Endodermal cell (in vitro differentiated cells): Measurements from ENCODE around the gene TAX1BP1. TPM values are rescaled to one million over a fixed set of nuclear protein-coding genes. Genes with fewer than 3 reads are reported as not detected.

Source experiments
- DNase-seq: peaks from one replicate; pipeline ENCODE4 v3.0.0-alpha.2; 2017
- H3K27ac ChIP-seq: 2 replicates; pipeline ENCODE4 v1.5.1; 2013; ENCODE audit warnings: mild to moderate bottlenecking, low read depth, low read length, moderate library complexity
- H3K27me3 ChIP-seq: 2 replicates; pipeline ENCODE4 v1.6.1; 2013; ENCODE audit warnings: mild to moderate bottlenecking, low read length, moderate library complexity; ENCODE audit not compliant: insufficient read depth, control insufficient read depth, poor library complexity, severe bottlenecking
- H3K36me3 ChIP-seq: 2 replicates; pipeline ENCODE4 v1.7.0; 2013; ENCODE audit warnings: mild to moderate bottlenecking, low read length, moderate library complexity; ENCODE audit not compliant: control insufficient read depth, insufficient read depth
- H3K4me1 ChIP-seq: one replicate; pipeline ENCODE4 v1.7.0; 2013; ENCODE audit warnings: low read length; ENCODE audit not compliant: control insufficient read depth, insufficient read depth
- H3K4me3 ChIP-seq: 2 replicates; pipeline ENCODE4 v1.5.1; 2013; ENCODE audit warnings: mild to moderate bottlenecking, low read length, moderate library complexity
- H3K9ac ChIP-seq: 2 replicates; pipeline ENCODE4 v1.6.1; 2013; ENCODE audit warnings: mild to moderate bottlenecking, low read length, moderate library complexity; ENCODE audit not compliant: poor library complexity, severe bottlenecking; ENCODE audit errors: extremely low read depth
- H3K9me3 ChIP-seq: 2 replicates; pipeline ENCODE4 v1.6.1; 2013; ENCODE audit warnings: mild to moderate bottlenecking, low read length, moderate library complexity; ENCODE audit not compliant: control insufficient read depth
- H3K27ac Mint-ChIP-seq: 2 replicates; pipeline ENCODE4 v1.8.0; 2020; ENCODE audit warnings: mixed read lengths
- H3K27me3 Mint-ChIP-seq: 2 replicates; pipeline ENCODE4 v1.8.0; 2021; ENCODE audit warnings: mild to moderate bottlenecking, mixed read lengths; ENCODE audit not compliant: insufficient read depth
- H3K36me3 Mint-ChIP-seq: 2 replicates; pipeline ENCODE4 v1.8.0; 2020; ENCODE audit warnings: low read depth, mixed read lengths
- H3K4me1 Mint-ChIP-seq: 2 replicates; pipeline ENCODE4 v1.8.0; 2020; ENCODE audit warnings: mixed read lengths
- H3K4me3 Mint-ChIP-seq: 2 replicates; pipeline ENCODE4 v1.8.0; 2020; ENCODE audit warnings: mild to moderate bottlenecking, moderate library complexity, mixed read lengths
- H3K9me3 Mint-ChIP-seq: 2 replicates; pipeline ENCODE4 v1.8.0; 2020; ENCODE audit warnings: mild to moderate bottlenecking, mixed read lengths
- CTCF ChIP-seq: fragments of 200-600 bp; sonication (generic); conservative IDR thresholded peaks from 2 replicates; pipeline ENCODE4 v1.5.0; 2021; ENCODE audit warnings: antibody characterized with exemption, mild to moderate bottlenecking
- WGBS, 2 experiments: methylation state at CpG; one replicate each; pipeline versions ENCODE4 v1.1.5 to v1.1.7; 2013; ENCODE audit warnings: missing lambda C conversion rate in 2 of 2, mixed read lengths in 1 of 2; ENCODE audit not compliant: insufficient coverage in 1 of 2, insufficient read length in 1 of 2; 5-methylcytosine and 5-hydroxymethylcytosine counted together
- total RNA-seq, 2 donors: library from RNA; stranded (reverse); fragmentation: NEBNext Ultra II Directional in 1 of 2; extraction: Animal tissue kit (Norgen Biotek cat#: 25700) in 1 of 2; gene quantifications; 2 replicates in 1 of 2; 3 replicates in 1 of 2; pipeline ENCODE4 v1.2.1, GENCODE V29; 2021

Gene TAX1BP1
- total RNA-seq, 2 donors from 2014 or later, result 100 to 114 TPM

DNA sequence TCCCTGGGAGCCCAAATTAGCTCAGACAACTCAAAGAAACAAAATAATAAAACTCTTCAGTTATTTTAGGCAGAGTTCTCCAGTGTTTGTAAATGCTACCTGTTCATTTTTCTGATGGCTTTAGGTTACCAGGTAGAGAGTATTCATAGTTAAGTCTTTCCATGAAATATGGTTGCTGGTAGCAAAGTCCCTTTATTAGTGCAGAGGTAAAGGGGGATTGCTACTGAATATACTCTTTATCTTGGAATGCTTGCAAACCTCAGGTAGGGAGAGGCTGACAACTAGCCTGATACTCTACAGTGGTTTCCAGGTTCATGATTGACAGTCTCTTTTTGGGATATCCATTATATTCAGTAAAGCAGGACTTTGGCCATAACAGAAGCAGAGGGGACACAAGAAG is 6.5 kb downstream of the TAX1BP1 start:
- H3K27me3 ChIP-seq, result no peaks in the 10 kb centered on the region
- no peak for DNase-seq
- no peak for TF ChIP-seq CTCF
- H3K4me1 Mint-ChIP-seq, result peaks cover 31% of the 10 kb centered on the region
- H3K27ac Mint-ChIP-seq, result peak overlapping the region; percentile 46
- peak overlapping the region; percentile 21 for H3K4me3 ChIP-seq
- H3K4me3 Mint-ChIP-seq, result peak overlapping the region; percentile 1
- no peak overlapping the region for H3K27ac ChIP-seq
- H3K27me3 Mint-ChIP-seq, result no peaks in the 10 kb centered on the region
- peaks cover 10% of the 10 kb centered on the region for H3K4me1 ChIP-seq
- H3K36me3 Mint-ChIP-seq, result peaks cover 28% of the 10 kb centered on the region
- peaks cover 32% of the 10 kb centered on the region for H3K36me3 ChIP-seq
- no peaks in the 10 kb centered on the region for H3K9me3 Mint-ChIP-seq
- H3K9ac ChIP-seq, result peak overlapping the region; percentile 26
- no peaks in the 10 kb centered on the region for H3K9me3 ChIP-seq

DNA sequence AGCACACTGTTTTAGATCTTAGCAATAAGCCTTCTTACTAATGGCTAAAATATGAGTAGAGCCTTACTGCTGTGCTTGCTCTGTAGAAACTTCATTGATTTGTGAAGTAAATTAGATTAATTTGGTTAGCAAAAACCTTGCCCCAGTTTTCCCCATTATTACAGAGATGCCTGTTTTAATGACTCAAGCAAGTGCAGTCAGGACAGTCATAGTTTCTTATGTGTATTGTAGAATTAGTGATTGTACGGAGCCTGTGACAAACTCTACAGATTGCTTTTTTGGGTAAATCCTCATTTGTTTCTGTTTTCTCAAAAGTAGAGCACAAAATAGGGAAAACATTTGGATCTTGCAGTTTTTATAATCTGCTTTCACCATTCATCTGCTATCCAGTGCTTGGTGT is 7.0 kb downstream of the TAX1BP1 start:
- no peak for TF ChIP-seq CTCF
- 91 to 100% methylated on average over 1 of the region's 1 CpG for WGBS, 2 experiments

GRCh38 chr7:27747589-27748368 is 7.8 kb downstream of the TAX1BP1 start:
- Histone ChIP-seq H3K9ac (no peak overlapping the region), H3K27ac (no peak overlapping the region), H3K36me3 (peaks cover 35% of the 10 kb centered on the region), H3K4me3 (no peak overlapping the region), H3K4me1 (peaks cover 10% of the 10 kb centered on the region), H3K9me3 (no peaks in the 10 kb centered on the region), H3K27me3 (no peaks in the 10 kb centered on the region)
- Mint-ChIP-seq H3K27me3 (no peaks in the 10 kb centered on the region), H3K9me3 (no peaks in the 10 kb centered on the region), H3K4me3 (no peak overlapping the region), H3K27ac (peak overlapping the region; percentile 18), H3K4me1 (peaks cover 22% of the 10 kb centered on the region), H3K36me3 (peaks cover 35% of the 10 kb centered on the region)
- TF ChIP-seq CTCF, result no peak
- DNase-seq, result no peak
- WGBS, 2 experiments, result 94 to 96% methylated on average over 2 to 4 of the region's 4 CpGs

More for the DNA sequence above, 7.0 kb downstream of the TAX1BP1 start:
- Histone ChIP-seq H3K36me3 (peaks cover 33% of the 10 kb centered on the region), H3K4me3 (peak overlapping the region; percentile 21), H3K27ac (no peak overlapping the region), H3K9ac (peak overlapping the region; percentile 26), H3K9me3 (no peaks in the 10 kb centered on the region), H3K27me3 (no peaks in the 10 kb centered on the region), H3K4me1 (peaks cover 10% of the 10 kb centered on the region)
- DNase-seq, result no peak
- Mint-ChIP-seq H3K4me1 (peaks cover 26% of the 10 kb centered on the region), H3K4me3 (no peak overlapping the region), H3K27me3 (no peaks in the 10 kb centered on the region), H3K36me3 (peaks cover 31% of the 10 kb centered on the region), H3K9me3 (no peaks in the 10 kb centered on the region), H3K27ac (peak overlapping the region; percentile 46)
